ENCODE results near the gene AOAH. TPM values are rescaled to one million over a fixed set of nuclear protein-coding genes. Genes with fewer than 3 reads are reported as not detected.

The AOAH gene
- total RNA-seq, 4 donors from 2014 or later, result 0.17 to 1.8 (median 1.6) TPM

- DNase-seq, result no peak
- intact Hi-C loops (cut with DNase I; ENCODE audit: low total_unique reads) (no loop called here), in situ Hi-C loops (cut with MboI; ENCODE audit: low sequenced_read_pairs in 4 of 4) (no loop called here)
- no peak for TF ChIP-seq POLR2A (IDR thresholded peaks at IDR 0.05)
- no peak for TF ChIP-seq CTCF (IDR thresholded peaks at IDR 0.05 in 4 of 5, conservative IDR thresholded peaks at IDR 0.05 in 1 of 5)
- H3K9me3 ChIP-seq, result no peaks in the 10 kb centered on the region
- no peaks in the 10 kb centered on the region for H3K27me3 ChIP-seq
- H3K36me3 ChIP-seq, result no peaks in the 10 kb centered on the region
- H3K4me3 ChIP-seq, result no peak overlapping the region
- no peaks in the 10 kb centered on the region for H3K4me1 ChIP-seq
- no peak overlapping the region for H3K27ac ChIP-seq
- ATAC-seq, result no peak
Measured at GRCh38 chr7:36636126-36636525, 88.2 kb downstream of the AOAH start.

DNA sequence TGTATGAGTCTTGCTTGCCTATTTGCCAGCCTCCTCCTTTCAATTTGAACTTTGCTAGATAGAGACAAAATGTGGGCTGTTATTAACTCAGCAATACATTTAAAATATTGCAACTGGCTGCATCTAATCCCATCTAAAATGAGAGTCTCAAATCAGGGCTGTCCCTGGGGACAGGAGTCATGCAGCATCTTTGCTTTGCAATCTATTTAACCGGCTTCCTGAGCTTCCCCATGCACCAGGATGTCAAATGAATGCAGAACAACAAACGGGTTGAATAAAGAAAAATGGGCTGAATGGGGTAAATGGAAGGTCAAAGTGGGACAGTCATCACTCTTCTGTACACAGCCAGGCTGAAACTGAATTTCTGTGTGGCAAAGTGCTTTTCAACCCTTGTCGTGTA lies 89.2 kb downstream of the AOAH start:
- Histone ChIP-seq H3K36me3 (no peaks in the 10 kb centered on the region), H3K27me3 (no peaks in the 10 kb centered on the region), H3K4me1 (no peaks in the 10 kb centered on the region), H3K9me3 (no peaks in the 10 kb centered on the region), H3K27ac (no peak overlapping the region), H3K4me3 (no peak overlapping the region)
- in situ Hi-C loops (cut with MboI; ENCODE audit: low sequenced_read_pairs in 4 of 4) (no loop called here), intact Hi-C loops (cut with DNase I; ENCODE audit: low total_unique reads) (no loop called here)
- ATAC-seq, result no peak
- DNase-seq, result no peak
- TF ChIP-seq POLR2A (IDR thresholded peaks at IDR 0.05) (no peak), CTCF (IDR thresholded peaks at IDR 0.05 in 4 of 5, conservative IDR thresholded peaks at IDR 0.05 in 1 of 5) (no peak)

DNA sequence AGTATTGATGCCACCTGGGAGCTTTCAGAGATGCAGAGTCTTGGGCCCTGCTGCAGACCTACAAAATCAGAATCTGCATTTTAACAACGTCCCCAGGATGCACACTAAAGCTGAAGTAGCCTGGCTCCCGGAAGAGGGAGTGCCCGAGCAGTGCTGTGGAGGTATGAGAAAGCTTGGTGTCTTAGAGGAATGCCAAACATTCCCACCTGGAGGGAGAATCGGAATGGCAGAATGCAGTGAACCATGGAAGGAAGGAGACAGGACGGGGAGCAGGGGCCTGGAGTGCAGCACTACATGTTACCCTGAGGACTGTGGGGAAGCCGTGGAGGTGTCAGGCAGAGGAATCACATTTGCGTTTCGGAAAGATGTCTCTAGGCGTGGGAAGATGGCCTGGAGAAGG lies 90.9 kb downstream of the AOAH start:
- H3K36me3 ChIP-seq, result no peaks in the 10 kb centered on the region
- no peaks in the 10 kb centered on the region for H3K4me1 ChIP-seq
- no peak for DNase-seq
- H3K27ac ChIP-seq, result no peak overlapping the region
- intact Hi-C loops (cut with DNase I; ENCODE audit: low total_unique reads) (no loop called here), in situ Hi-C loops (cut with MboI; ENCODE audit: low sequenced_read_pairs in 4 of 4) (no loop called here)
- no peak for TF ChIP-seq POLR2A (IDR thresholded peaks at IDR 0.05)
- TF ChIP-seq CTCF (IDR thresholded peaks at IDR 0.05 in 4 of 5, conservative IDR thresholded peaks at IDR 0.05 in 1 of 5), result no peak
- H3K4me3 ChIP-seq, result no peak overlapping the region
- H3K27me3 ChIP-seq, result no peaks in the 10 kb centered on the region
- H3K9me3 ChIP-seq, result no peaks in the 10 kb centered on the region
- no peak for ATAC-seq

GRCh38 chr7:36630112-36630650 lies 94.1 kb downstream of the AOAH start:
- ATAC-seq (no peak), DNase-seq (no peak)
- no peak for TF ChIP-seq POLR2A (IDR thresholded peaks at IDR 0.05)
- no peak for TF ChIP-seq CTCF (IDR thresholded peaks at IDR 0.05 in 4 of 5, conservative IDR thresholded peaks at IDR 0.05 in 1 of 5)
- intact Hi-C loops (cut with DNase I; ENCODE audit: low total_unique reads), result no loop called here
- Histone ChIP-seq H3K9me3 (no peaks in the 10 kb centered on the region), H3K4me3 (no peak overlapping the region), H3K36me3 (no peaks in the 10 kb centered on the region), H3K27me3 (no peaks in the 10 kb centered on the region), H3K4me1 (no peaks in the 10 kb centered on the region), H3K27ac (no peak overlapping the region)
- in situ Hi-C loops (cut with MboI; ENCODE audit: low sequenced_read_pairs in 4 of 4), result no loop called here

DNA sequence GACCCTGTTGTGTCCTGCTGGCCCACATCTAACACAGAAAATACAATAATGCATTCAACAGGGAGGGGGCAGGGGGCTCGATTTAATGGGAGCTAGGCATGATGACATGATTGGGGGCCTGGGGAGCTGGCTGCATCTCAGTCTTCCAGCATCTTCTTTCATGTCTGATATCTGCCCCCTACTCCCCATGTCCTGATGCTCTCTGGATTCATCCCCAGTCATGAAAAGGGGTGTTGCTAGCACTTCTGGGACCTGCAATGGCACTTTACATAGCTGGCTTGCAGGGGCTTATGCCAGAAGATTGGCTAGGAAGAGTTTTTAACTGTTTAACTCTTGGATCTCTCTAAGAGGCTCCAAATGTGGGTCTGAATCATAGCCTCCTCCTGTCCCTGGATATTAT lies 94.9 kb downstream of the AOAH start:
- DNase-seq, result no peak
- Histone ChIP-seq H3K9me3 (no peaks in the 10 kb centered on the region), H3K27ac (no peak overlapping the region), H3K4me1 (no peaks in the 10 kb centered on the region), H3K27me3 (no peaks in the 10 kb centered on the region), H3K36me3 (no peaks in the 10 kb centered on the region), H3K4me3 (no peak overlapping the region)
- TF ChIP-seq POLR2A (IDR thresholded peaks at IDR 0.05), result no peak
- TF ChIP-seq CTCF (IDR thresholded peaks at IDR 0.05 in 4 of 5, conservative IDR thresholded peaks at IDR 0.05 in 1 of 5), result no peak
- in situ Hi-C loops (cut with MboI; ENCODE audit: low sequenced_read_pairs in 4 of 4) (no loop called here), intact Hi-C loops (cut with DNase I; ENCODE audit: low total_unique reads) (no loop called here)
- ATAC-seq, result no peak
